GM18861 (cell line): ENCODE data around the gene METTL21C.

Source experiments
- ATAC-seq: cut with Tn5 transposase; IDR thresholded peaks from one replicate; pipeline ENCODE4 v1.9.1; 2021; ENCODE audit not compliant: unreplicated experiment

Gene METTL21C

GRCh38 chr13:102694937-102695336 is at the start of gene METTL21C:
TSS of gene METTL21C (minus strand) at chr13:102695044. CDS start at chr13:102694498, 546 bp downstream.
- ATAC-seq, result no peak

- no peak for ATAC-seq
Observed at GRCh38 chr13:102742506-102742905, 47.7 kb upstream of the METTL21C start.

GRCh38 chr13:102742101-102742500 is 47.3 kb upstream of the METTL21C start:
- ATAC-seq, result no peak

GRCh38 chr13:102729560-102730270 is 34.9 kb upstream of the METTL21C start:
- no peak for ATAC-seq

- ATAC-seq, result no peak
Observed at GRCh38 chr13:102726430-102726829, 31.6 kb upstream of the METTL21C start.

- ATAC-seq, result no peak
Observed at GRCh38 chr13:102724923-102725322, 30.1 kb upstream of the METTL21C start.

- ATAC-seq, result no peak
Observed at GRCh38 chr13:102721800-102722231, 27.0 kb upstream of the METTL21C start.

- no peak for ATAC-seq
Observed at GRCh38 chr13:102718746-102719145, 23.9 kb upstream of the METTL21C start.

- no peak for ATAC-seq
Observed at GRCh38 chr13:102715447-102715846, 20.6 kb upstream of the METTL21C start.

GRCh38 chr13:102710261-102710679 is 15.4 kb upstream of the METTL21C start:
- no peak for ATAC-seq

GRCh38 chr13:102709536-102709935 is 14.7 kb upstream of the METTL21C start:
- ATAC-seq, result no peak

GRCh38 chr13:102708991-102709390 is 14.1 kb upstream of the METTL21C start:
- ATAC-seq, result no peak

- ATAC-seq, result no peak
Observed at GRCh38 chr13:102708211-102708610, 13.4 kb upstream of the METTL21C start.

- ATAC-seq, result no peak
Observed at GRCh38 chr13:102707467-102707866, 12.6 kb upstream of the METTL21C start.

GRCh38 chr13:102704238-102705058 is 9.6 kb upstream of the METTL21C start:
- ATAC-seq, result no peak

- no peak for ATAC-seq
Observed at GRCh38 chr13:102703726-102704035, 8.8 kb upstream of the METTL21C start.

GRCh38 chr13:102702965-102703725 is 8.3 kb upstream of the METTL21C start:
- no peak for ATAC-seq

- ATAC-seq, result no peak
Observed at GRCh38 chr13:102701331-102701730, 6.5 kb upstream of the METTL21C start.

GRCh38 chr13:102700088-102701031 is 5.5 kb upstream of the METTL21C start:
- no peak for ATAC-seq

- no peak for ATAC-seq
Observed at GRCh38 chr13:102699504-102699903, 4.7 kb upstream of the METTL21C start.

- no peak for ATAC-seq
Observed at GRCh38 chr13:102698649-102698980, 3.8 kb upstream of the METTL21C start.
